Neural crest cell (in vitro differentiated cells): Measurements from ENCODE around the gene DYNC2H1. TPM values are rescaled to one million over a fixed set of nuclear protein-coding genes. Genes with fewer than 3 reads are reported as not detected.

Experiments used
- DNase-seq: peaks from one replicate; pipeline ENCODE4 v3.0.0; 2021; ENCODE audit warnings: low read depth, mixed read lengths, low spot score
- H3K27ac Mint-ChIP-seq: one replicate; pipeline ENCODE4 v1.8.0; 2021; ENCODE audit warnings: mild to moderate bottlenecking, mixed read lengths; ENCODE audit not compliant: unreplicated experiment
- H3K27me3 Mint-ChIP-seq: 2 replicates; pipeline ENCODE4 v1.8.0; 2021; ENCODE audit warnings: low read depth, mild to moderate bottlenecking, mixed read lengths
- H3K36me3 Mint-ChIP-seq: 2 replicates; pipeline ENCODE4 v1.8.0; 2021; ENCODE audit warnings: low read depth, mild to moderate bottlenecking, mixed read lengths
- H3K4me1 Mint-ChIP-seq: 2 replicates; pipeline ENCODE4 v1.8.0; 2021; ENCODE audit warnings: mixed read lengths
- H3K4me3 Mint-ChIP-seq: one replicate; pipeline ENCODE4 v1.8.0; 2021; ENCODE audit warnings: mild to moderate bottlenecking, mixed read lengths
- H3K9me3 Mint-ChIP-seq: 2 replicates; pipeline ENCODE4 v1.8.0; 2021; ENCODE audit warnings: mixed read lengths
- CTCF ChIP-seq: fragments of 200-600 bp; sonication (generic); conservative IDR thresholded peaks from 2 replicates; pipeline ENCODE4 v1.5.0; 2021; ENCODE audit warnings: antibody characterized with exemption, mild to moderate bottlenecking
- total RNA-seq: library from RNA; stranded (reverse); gene quantifications from 2 replicates; pipeline ENCODE4 v1.2.1, GENCODE V29; 2021

The DYNC2H1 gene
- total RNA-seq, 1 donor from 2014 or later: 20.4 TPM

GRCh38 chr11:103453126-103453525, 343.9 kb downstream of the DYNC2H1 start:
- peaks cover 4% of the 10 kb centered on the region for H3K4me1 Mint-ChIP-seq
- no peaks in the 10 kb centered on the region for H3K27me3 Mint-ChIP-seq
- no peak for DNase-seq
- H3K4me3 Mint-ChIP-seq: no peak overlapping the region
- no peak for TF ChIP-seq CTCF
- H3K9me3 Mint-ChIP-seq: no peaks in the 10 kb centered on the region
- H3K27ac Mint-ChIP-seq: no peak overlapping the region
- no peaks in the 10 kb centered on the region for H3K36me3 Mint-ChIP-seq

- Mint-ChIP-seq H3K27ac (no peak overlapping the region), H3K9me3 (no peaks in the 10 kb centered on the region), H3K36me3 (no peaks in the 10 kb centered on the region), H3K4me3 (no peak overlapping the region), H3K4me1 (peaks cover under 1% of the 10 kb centered on the region), H3K27me3 (no peaks in the 10 kb centered on the region)
- DNase-seq: no peak
- no peak for TF ChIP-seq CTCF
These were observed 344.9 kb downstream of the DYNC2H1 start for GRCh38 chr11:103453915-103454709.

GRCh38 chr11:103464420-103464819, 355.2 kb downstream of the DYNC2H1 start:
- no peak for DNase-seq
- no peak for TF ChIP-seq CTCF
- Mint-ChIP-seq H3K27ac (no peak overlapping the region), H3K36me3 (peaks cover under 1% of the 10 kb centered on the region), H3K27me3 (no peaks in the 10 kb centered on the region), H3K9me3 (no peaks in the 10 kb centered on the region), H3K4me3 (no peak overlapping the region), H3K4me1 (no peaks in the 10 kb centered on the region)

- no peaks in the 10 kb centered on the region for H3K27me3 Mint-ChIP-seq
- no peaks in the 10 kb centered on the region for H3K36me3 Mint-ChIP-seq
- H3K9me3 Mint-ChIP-seq: no peaks in the 10 kb centered on the region
- no peak for TF ChIP-seq CTCF
- DNase-seq: no peak
- no peak overlapping the region for H3K27ac Mint-ChIP-seq
- no peaks in the 10 kb centered on the region for H3K4me1 Mint-ChIP-seq
- no peak overlapping the region for H3K4me3 Mint-ChIP-seq
These were observed 356.4 kb downstream of the DYNC2H1 start for GRCh38 chr11:103465555-103466140.

- Mint-ChIP-seq H3K4me1 (no peaks in the 10 kb centered on the region), H3K36me3 (peaks cover 3% of the 10 kb centered on the region), H3K4me3 (no peak overlapping the region), H3K9me3 (peaks cover 3% of the 10 kb centered on the region), H3K27ac (no peak overlapping the region), H3K27me3 (no peaks in the 10 kb centered on the region)
- no peak for DNase-seq
- TF ChIP-seq CTCF: no peak
These were observed 362.3 kb downstream of the DYNC2H1 start for GRCh38 chr11:103471546-103471945.
